BLaER1 treated with 17β-estradiol and CSF1 and Interleukin-3, amounts not matched to agents 10 nM and 100 nM (cell line): ENCODE data around the gene BBS7.
A peak's percentile ranks its signal among the peaks of the same experiment; 100 is the strongest.

Source experiments
- H3K27ac ChIP-seq, 11 experiments: shearing (Covaris generic); formaldehyde crosslinking; 2 replicates each; pipeline ENCODE4 v1.8.1; 2022
- H3K27me3 ChIP-seq, 11 experiments: shearing (Covaris generic); formaldehyde crosslinking; 2 replicates each; pipeline ENCODE4 v1.8.1; 2022
- H3K36me3 ChIP-seq, 11 experiments: shearing (Covaris generic); formaldehyde crosslinking; 2 replicates each; pipeline ENCODE4 v1.8.1; 2022
- H3K4me1 ChIP-seq, 10 experiments: shearing (Covaris generic); formaldehyde crosslinking; 2 replicates each; pipeline ENCODE4 v1.8.1; 2022
- H3K4me2 ChIP-seq, 11 experiments: shearing (Covaris generic); formaldehyde crosslinking; 2 replicates each; pipeline ENCODE4 v1.8.1; 2022
- H3K4me3 ChIP-seq, 10 experiments: shearing (Covaris generic); formaldehyde crosslinking; 2 replicates each; pipeline ENCODE4 v1.8.1; 2022
- H3K9ac ChIP-seq, 11 experiments: shearing (Covaris generic); formaldehyde crosslinking; 2 replicates each; pipeline ENCODE4 v1.8.1; 2022
- H3K9me3 ChIP-seq, 11 experiments: shearing (Covaris generic); formaldehyde crosslinking; replicated peaks in 1 of 11; 2 replicates each; pipeline ENCODE4 v1.8.1; 2022
- H4K20me1 ChIP-seq, 11 experiments: shearing (Covaris generic); formaldehyde crosslinking; 2 replicates each; pipeline ENCODE4 v1.8.1; 2022
- Cebpa-rat ChIP-seq, 11 experiments: shearing (Covaris generic); IDR thresholded peaks; 2 replicates each; pipeline ENCODE4 v1.8.1; 2022

Gene BBS7, protein sequence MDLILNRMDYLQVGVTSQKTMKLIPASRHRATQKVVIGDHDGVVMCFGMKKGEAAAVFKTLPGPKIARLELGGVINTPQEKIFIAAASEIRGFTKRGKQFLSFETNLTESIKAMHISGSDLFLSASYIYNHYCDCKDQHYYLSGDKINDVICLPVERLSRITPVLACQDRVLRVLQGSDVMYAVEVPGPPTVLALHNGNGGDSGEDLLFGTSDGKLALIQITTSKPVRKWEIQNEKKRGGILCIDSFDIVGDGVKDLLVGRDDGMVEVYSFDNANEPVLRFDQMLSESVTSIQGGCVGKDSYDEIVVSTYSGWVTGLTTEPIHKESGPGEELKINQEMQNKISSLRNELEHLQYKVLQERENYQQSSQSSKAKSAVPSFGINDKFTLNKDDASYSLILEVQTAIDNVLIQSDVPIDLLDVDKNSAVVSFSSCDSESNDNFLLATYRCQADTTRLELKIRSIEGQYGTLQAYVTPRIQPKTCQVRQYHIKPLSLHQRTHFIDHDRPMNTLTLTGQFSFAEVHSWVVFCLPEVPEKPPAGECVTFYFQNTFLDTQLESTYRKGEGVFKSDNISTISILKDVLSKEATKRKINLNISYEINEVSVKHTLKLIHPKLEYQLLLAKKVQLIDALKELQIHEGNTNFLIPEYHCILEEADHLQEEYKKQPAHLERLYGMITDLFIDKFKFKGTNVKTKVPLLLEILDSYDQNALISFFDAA

DNA sequence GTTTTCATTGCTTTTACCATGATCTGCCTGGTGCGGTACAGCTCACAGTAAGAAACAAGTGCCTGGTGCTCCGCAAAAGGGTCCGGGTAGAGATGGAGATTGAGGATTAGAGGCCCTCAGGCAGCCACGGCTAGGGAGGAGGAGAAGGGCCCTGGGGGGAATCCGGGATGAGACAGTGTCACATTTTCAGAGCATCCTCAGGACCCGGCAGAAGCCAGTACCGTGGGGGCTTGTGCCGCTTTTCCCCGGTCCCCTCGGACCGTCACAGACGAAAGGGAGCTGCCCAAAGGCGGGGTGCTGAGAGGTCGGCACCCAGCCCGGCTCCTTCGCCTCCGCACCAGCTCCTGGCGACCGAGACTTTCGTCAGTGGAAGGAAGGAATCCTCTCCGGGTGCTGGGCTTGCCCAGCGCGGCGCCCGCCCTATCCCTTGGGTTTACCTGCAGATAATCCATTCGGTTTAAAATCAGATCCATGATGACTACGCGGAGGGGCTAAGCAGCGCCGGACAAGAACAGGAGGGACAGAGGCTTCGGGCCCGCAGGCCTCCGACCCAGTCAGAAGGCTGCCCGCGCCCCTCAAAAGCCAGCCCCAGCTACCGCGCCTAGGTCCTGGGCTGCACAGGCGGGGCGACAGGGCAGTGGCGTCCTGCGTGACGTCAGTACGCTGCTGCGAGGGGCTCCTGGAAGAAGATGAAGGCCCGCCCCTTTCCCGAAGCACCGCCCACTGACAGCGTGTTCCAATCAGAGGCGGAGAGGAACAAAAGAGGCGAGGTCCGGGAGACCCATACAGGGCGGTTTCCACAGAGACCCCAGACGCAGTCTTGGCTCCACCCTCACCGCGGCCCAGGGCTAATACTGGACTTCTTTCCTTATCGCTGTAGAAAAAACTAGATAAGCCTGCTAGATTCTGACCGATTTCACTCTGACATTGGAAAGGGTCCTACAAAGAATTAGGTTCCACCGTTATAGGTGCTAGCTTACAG lies at the start of gene BBS7:
Gene BBS7, minus strand, starts transcription at position 634 of the 982 bp plus-strand sequence. Its CDS starts 161 bp downstream, at position 473.
- Histone ChIP-seq H3K27ac (peak within 1 kb of the TSS in 10 of 11 experiments; percentile 29 to 70 (median 61); a peak in 19 of 22 replicates), H3K4me1 (peaks cover 9 to 13% (median 10%) of the 10 kb centered on the region in 10 experiments; a peak in 19 of 20 replicates), H3K36me3 (peaks cover 8 to 30% (median 18%) of the 10 kb centered on the region in 11 experiments; a peak in 21 of 22 replicates), H3K9ac (peak within 1 kb of the TSS; percentile 72 to 85 (median 80)), H3K9me3 (peaks cover 0 to 5% (median 0%) of the 10 kb centered on the region in 11 experiments; a peak in 1 of 22 replicates), H3K27me3 (no peaks in the 10 kb centered on the region), H3K4me3 (peak within 1 kb of the TSS; percentile 69 to 95 (median 85)), H3K4me2 (peak within 1 kb of the TSS; percentile 77 to 96 (median 87)), H4K20me1 (no peaks in the 10 kb centered on the region)
- no peak for TF ChIP-seq Cebpa-rat (IDR thresholded peaks at IDR 0.05)

DNA sequence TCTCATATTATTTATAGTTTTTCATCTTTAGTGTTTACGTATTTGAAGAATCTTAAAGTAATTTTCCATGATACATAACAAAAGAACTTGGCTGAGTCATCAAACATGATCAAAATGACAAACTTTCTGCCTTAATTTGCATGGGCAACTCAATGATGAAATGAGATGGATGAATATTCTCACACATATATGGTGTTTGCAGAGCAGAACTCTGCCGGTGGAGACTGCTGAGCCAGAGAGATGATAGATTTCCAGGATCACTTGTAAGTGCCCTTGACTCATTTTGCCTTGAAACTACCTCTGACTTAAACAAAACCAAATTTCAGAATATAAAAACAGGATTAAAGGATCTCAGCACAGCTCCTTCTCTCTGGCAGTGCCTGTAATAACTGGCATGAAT lies 43.4 kb upstream of the BBS7 start:
- H3K27me3 ChIP-seq = no peaks in the 10 kb centered on the region
- no peaks in the 10 kb centered on the region for H3K36me3 ChIP-seq
- H3K4me1 ChIP-seq = 0 out of 20 replicates have a peak, but pooled peaks cover 0 to 4% (median 0%) of the 10 kb centered on the region in 10 experiments
- H3K4me2 ChIP-seq = no peak overlapping the region
- TF ChIP-seq Cebpa-rat (IDR thresholded peaks at IDR 0.05) = no peak
- H3K27ac ChIP-seq = no peak overlapping the region
- no peak overlapping the region for H3K9ac ChIP-seq
- no peaks in the 10 kb centered on the region for H3K9me3 ChIP-seq
- no peak overlapping the region for H3K4me3 ChIP-seq
- H4K20me1 ChIP-seq = no peaks in the 10 kb centered on the region

GRCh38 chr4:121908346-121908745 lies 38.1 kb upstream of the BBS7 start:
- Histone ChIP-seq H3K9ac (no peak overlapping the region), H3K4me2 (no peak overlapping the region), H4K20me1 (no peaks in the 10 kb centered on the region), H3K4me1 (no peaks in the 10 kb centered on the region), H3K36me3 (no peaks in the 10 kb centered on the region), H3K27ac (no peak overlapping the region), H3K27me3 (no peaks in the 10 kb centered on the region), H3K9me3 (no peaks in the 10 kb centered on the region), H3K4me3 (no peak overlapping the region)
- no peak for TF ChIP-seq Cebpa-rat (IDR thresholded peaks at IDR 0.05)

DNA sequence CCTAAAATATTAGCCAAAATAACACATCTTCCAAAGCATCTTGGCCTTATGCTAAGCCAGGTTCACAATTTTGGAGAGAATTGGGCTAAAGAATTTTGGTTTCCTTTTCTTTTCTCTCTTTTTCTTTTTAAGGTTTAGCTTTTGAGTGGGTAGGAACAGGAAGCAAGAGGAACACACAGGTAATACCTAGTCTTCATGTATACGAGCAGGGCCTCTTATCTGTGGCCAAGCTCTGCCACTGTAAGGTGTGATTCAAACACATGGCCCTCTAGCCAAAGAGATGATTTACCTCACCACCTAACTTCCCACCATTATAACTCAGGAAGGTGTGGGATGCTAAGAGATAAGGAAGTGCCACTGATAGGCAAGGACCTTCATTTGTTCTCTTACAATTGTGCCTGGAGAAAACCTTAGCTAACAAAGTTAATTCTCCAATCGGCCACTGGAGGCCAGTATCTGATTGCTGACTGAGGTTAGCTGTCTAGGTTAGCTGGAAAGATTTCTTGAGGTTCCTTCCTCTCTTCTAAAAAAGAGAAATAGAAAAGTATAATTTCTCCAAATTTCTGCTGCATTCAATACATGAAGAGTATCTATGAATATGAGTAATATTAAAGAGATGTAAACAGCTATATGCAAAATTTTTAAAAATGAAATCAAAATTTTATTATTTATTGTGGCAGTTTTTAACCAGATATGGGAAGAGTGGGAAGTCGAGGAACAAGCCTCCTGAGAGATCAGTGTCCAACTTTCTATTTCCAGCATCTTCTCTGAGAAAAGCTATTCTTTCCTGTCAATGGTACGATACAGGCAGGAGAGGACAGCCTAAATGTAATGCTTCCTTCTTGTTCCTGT lies 30.1 kb upstream of the BBS7 start:
- H3K27ac ChIP-seq = no peak overlapping the region
- no peak overlapping the region for H3K4me2 ChIP-seq
- H4K20me1 ChIP-seq = no peaks in the 10 kb centered on the region
- H3K36me3 ChIP-seq = no peaks in the 10 kb centered on the region
- no peaks in the 10 kb centered on the region for H3K27me3 ChIP-seq
- H3K4me1 ChIP-seq = no peaks in the 10 kb centered on the region
- TF ChIP-seq Cebpa-rat (IDR thresholded peaks at IDR 0.05) = no peak
- H3K9me3 ChIP-seq = peaks cover 0 to 6% (median 0%) of the 10 kb centered on the region in 11 experiments; a peak in 5 of 22 replicates
- no peak overlapping the region for H3K9ac ChIP-seq
- H3K4me3 ChIP-seq = no peak overlapping the region

DNA sequence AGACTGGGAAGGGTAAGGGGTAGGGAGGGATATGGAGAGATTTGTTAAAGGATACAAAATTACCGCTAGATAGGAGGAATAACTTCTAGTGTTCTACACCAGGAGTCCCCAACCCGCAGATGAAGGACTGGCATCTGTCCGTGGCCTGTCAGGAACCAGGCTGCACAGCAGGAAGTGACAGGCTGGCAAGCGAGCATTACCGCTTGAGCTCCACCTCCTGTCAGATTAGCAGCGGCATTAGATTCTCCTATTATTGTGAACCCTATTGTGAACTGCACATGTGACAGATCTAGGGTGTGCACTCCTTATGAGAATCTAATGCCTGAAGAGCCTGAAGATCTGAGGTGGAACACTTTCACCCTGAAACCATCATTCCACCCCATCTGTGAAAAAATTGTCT lies 27.9 kb upstream of the BBS7 start:
- TF ChIP-seq Cebpa-rat (IDR thresholded peaks at IDR 0.05) = no peak
- no peak overlapping the region for H3K4me2 ChIP-seq

DNA sequence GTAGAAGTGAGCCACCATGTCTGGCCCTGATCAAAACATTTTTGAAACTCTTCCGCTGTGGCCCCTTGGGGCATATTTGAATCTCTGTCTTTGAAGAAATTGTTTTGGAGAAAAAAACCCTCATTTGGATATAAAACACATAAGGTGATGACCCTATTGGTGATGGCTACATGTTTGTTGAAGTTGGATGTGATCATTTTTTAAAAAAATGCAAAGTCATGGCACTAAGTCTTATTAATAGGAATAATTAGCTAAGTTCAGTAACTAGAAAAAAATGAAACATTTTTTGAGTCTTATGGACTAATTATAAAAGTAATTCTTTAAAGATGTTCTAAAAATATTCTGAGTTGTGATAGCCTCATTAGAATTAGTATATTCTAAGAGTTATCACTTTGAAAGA lies 17.9 kb upstream of the BBS7 start:
- H3K27me3 ChIP-seq = no peaks in the 10 kb centered on the region
- H3K4me2 ChIP-seq = no peak overlapping the region
- no peaks in the 10 kb centered on the region for H4K20me1 ChIP-seq
- H3K4me1 ChIP-seq = peaks cover 0 to 8% (median 2%) of the 10 kb centered on the region in 10 experiments; a peak in 5 of 20 replicates
- H3K4me3 ChIP-seq = no peak overlapping the region
- no peak overlapping the region for H3K27ac ChIP-seq
- no peak for TF ChIP-seq Cebpa-rat (IDR thresholded peaks at IDR 0.05)
- no peak overlapping the region for H3K9ac ChIP-seq
- H3K9me3 ChIP-seq = peaks cover 0 to 10% (median 4%) of the 10 kb centered on the region in 11 experiments; a peak in 3 of 22 replicates
- no peaks in the 10 kb centered on the region for H3K36me3 ChIP-seq

More for the DNA sequence above, 27.9 kb upstream of the BBS7 start:
- Histone ChIP-seq H3K4me1 (no peaks in the 10 kb centered on the region), H3K4me3 (no peak overlapping the region), H3K9me3 (peaks cover 0 to 6% (median 0%) of the 10 kb centered on the region in 11 experiments; a peak in 5 of 22 replicates), H4K20me1 (no peaks in the 10 kb centered on the region), H3K27me3 (no peaks in the 10 kb centered on the region), H3K27ac (no peak overlapping the region), H3K9ac (no peak overlapping the region), H3K36me3 (no peaks in the 10 kb centered on the region)

- peaks cover 0 to 13% (median 4%) of the 10 kb centered on the region in 10 experiments; a peak in 7 of 20 replicates for H3K4me1 ChIP-seq
These were observed 14.8 kb upstream of the BBS7 start for GRCh38 chr4:121885115-121885514.

DNA sequence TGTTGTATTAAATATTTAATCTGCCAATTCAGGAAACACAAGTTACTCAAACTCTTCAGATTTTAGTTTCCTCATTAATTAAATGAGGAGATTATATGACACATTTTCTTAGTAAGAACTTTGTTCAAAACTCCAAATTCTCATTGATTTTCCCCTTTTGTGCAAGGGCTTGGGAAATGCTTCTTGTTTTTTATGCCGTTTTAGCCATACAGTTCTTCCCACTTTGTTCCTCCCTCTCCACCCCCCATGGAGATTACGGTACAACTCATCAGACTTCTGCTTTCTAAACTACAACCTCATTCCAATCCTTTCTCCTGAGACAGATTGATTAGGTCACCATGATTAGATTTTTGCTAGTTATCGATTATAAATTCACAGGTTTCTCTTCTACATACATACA lies 10.9 kb upstream of the BBS7 start:
- Histone ChIP-seq H3K9ac (no peak overlapping the region), H3K4me3 (no peak overlapping the region), H3K36me3 (no peaks in the 10 kb centered on the region), H3K4me1 (peaks cover 0 to 12% (median 3%) of the 10 kb centered on the region in 10 experiments; a peak in 7 of 20 replicates), H3K4me2 (0 out of 22 replicates have a peak overlapping the region, but pooled peaks of 1 of the 11 experiments have one; percentile 4), H3K9me3 (no peaks in the 10 kb centered on the region), H4K20me1 (no peaks in the 10 kb centered on the region), H3K27ac (no peak overlapping the region), H3K27me3 (no peaks in the 10 kb centered on the region)
- no peak for TF ChIP-seq Cebpa-rat (IDR thresholded peaks at IDR 0.05)

More at GRCh38 chr4:121885115-121885514, 14.8 kb upstream of the BBS7 start:
- TF ChIP-seq Cebpa-rat (IDR thresholded peaks at IDR 0.05) = no peak
- Histone ChIP-seq H3K27ac (no peak overlapping the region), H3K4me2 (peak overlapping the region in 1 of 11 experiments; percentile 30; a peak in 1 of 22 replicates), H3K4me3 (no peak overlapping the region), H3K36me3 (no peaks in the 10 kb centered on the region), H3K9ac (no peak overlapping the region), H3K9me3 (peaks cover 0 to 10% (median 0%) of the 10 kb centered on the region in 11 experiments; a peak in 3 of 22 replicates), H3K27me3 (no peaks in the 10 kb centered on the region), H4K20me1 (no peaks in the 10 kb centered on the region)
